ENCODE data around the gene SLMAP. TPM values are rescaled to one million over a fixed set of nuclear protein-coding genes. Genes with fewer than 3 reads are reported as not detected.

Gene SLMAP
- polyA plus RNA-seq, 3 donors: 7.8 to 21.8 (median 17.9) TPM

GRCh38 chr3:57745101-57745500 lies 11.0 kb upstream of the SLMAP start:
- no peak overlapping the region for H3K27ac ChIP-seq (ENCODE audit: low read depth, low read length)
- 92 to 95% (median 92%) methylated on average over 3 of the region's 3 CpGs for WGBS, 3 donors

- WGBS, 3 donors: 92 to 95% (median 94%) methylated on average over 11 to 17 of the region's 17 CpGs
- no peak overlapping the region for H3K27ac ChIP-seq (ENCODE audit: low read depth, low read length)
These were observed 9.7 kb upstream of the SLMAP start for GRCh38 chr3:57746156-57747010.

- 88 to 94% (median 92%) methylated on average over 9 of the region's 9 CpGs for WGBS, 3 donors
- H3K27ac ChIP-seq (ENCODE audit: low read depth, low read length): no peak overlapping the region
These were observed 6.6 kb upstream of the SLMAP start for GRCh38 chr3:57749542-57749941.

- H3K27ac ChIP-seq (ENCODE audit: low read depth, low read length): no peak overlapping the region
These were observed 3.8 kb upstream of the SLMAP start for GRCh38 chr3:57752307-57752706.

GRCh38 chr3:57753016-57753415 lies 3.1 kb upstream of the SLMAP start:
- no peak overlapping the region for H3K27ac ChIP-seq (ENCODE audit: low read depth, low read length)

- H3K27ac ChIP-seq (ENCODE audit: low read depth, low read length): no peak overlapping the region
- 0 to 5% (median 2%) methylated on average over 1 of the region's 1 CpG for WGBS, 3 donors
These were observed 787 bp upstream of the SLMAP start for GRCh38 chr3:57755368-57755675.

GRCh38 chr3:57756528-57757401 lies 656 bp downstream of the SLMAP start:
- peak overlapping the region; percentile 49 for H3K27ac ChIP-seq (ENCODE audit: low read depth, low read length)
- WGBS, 3 donors: 0 to 1% (median 1%) methylated on average over 34 to 84 of the region's 84 CpGs

GRCh38 chr3:57757642-57758297 lies 1.7 kb downstream of the SLMAP start:
- WGBS, 3 donors: 22 to 49% (median 42%) methylated on average over 26 of the region's 26 CpGs
- H3K27ac ChIP-seq (ENCODE audit: low read depth, low read length): no peak overlapping the region

GRCh38 chr3:57758686-57759085 lies 2.6 kb downstream of the SLMAP start:
- WGBS, 3 donors: 73 to 82% (median 75%) methylated on average over 2 of the region's 2 CpGs
- no peak overlapping the region for H3K27ac ChIP-seq (ENCODE audit: low read depth, low read length)

- no peak overlapping the region for H3K27ac ChIP-seq (ENCODE audit: low read depth, low read length)
- WGBS, 3 donors: 48 to 93% (median 88%) methylated on average over 2 of the region's 2 CpGs
These were observed 8.7 kb downstream of the SLMAP start for GRCh38 chr3:57764794-57765193.

- no peak overlapping the region for H3K27ac ChIP-seq (ENCODE audit: low read depth, low read length)
- WGBS, 3 donors: 95 to 98% (median 97%) methylated on average over 3 of the region's 3 CpGs
These were observed 12.5 kb downstream of the SLMAP start for GRCh38 chr3:57768595-57768994.

- no peak overlapping the region for H3K27ac ChIP-seq (ENCODE audit: low read depth, low read length)
- WGBS, 3 donors: 49 to 72% (median 64%) methylated on average over 4 of the region's 4 CpGs
These were observed 14.1 kb downstream of the SLMAP start for GRCh38 chr3:57770009-57770827.

GRCh38 chr3:57772251-57772650 lies 16.1 kb downstream of the SLMAP start:
- 92 to 98% (median 98%) methylated on average over 4 of the region's 4 CpGs for WGBS, 3 donors

GRCh38 chr3:57777774-57778173 lies 21.7 kb downstream of the SLMAP start:
- 18 to 73% (median 71%) methylated on average over 3 of the region's 3 CpGs for WGBS, 3 donors
- no peak overlapping the region for H3K27ac ChIP-seq (ENCODE audit: low read depth, low read length)

More at GRCh38 chr3:57772251-57772650, 16.1 kb downstream of the SLMAP start:
- H3K27ac ChIP-seq (ENCODE audit: low read depth, low read length): no peak overlapping the region

- WGBS, 3 donors: 59 to 92% (median 61%) methylated on average over 1 of the region's 1 CpG
- no peak overlapping the region for H3K27ac ChIP-seq (ENCODE audit: low read depth, low read length)
These were observed 22.4 kb downstream of the SLMAP start for GRCh38 chr3:57778494-57778893.

- no peak overlapping the region for H3K27ac ChIP-seq (ENCODE audit: low read depth, low read length)
- 88 to 100% (median 95%) methylated on average over 1 of the region's 1 CpG for WGBS, 3 donors
These were observed 23.6 kb downstream of the SLMAP start for GRCh38 chr3:57779666-57780065.

GRCh38 chr3:57783186-57784088 lies 27.3 kb downstream of the SLMAP start:
- no peak overlapping the region for H3K27ac ChIP-seq (ENCODE audit: low read depth, low read length)
- 82 to 85% (median 82%) methylated on average over 6 of the region's 6 CpGs for WGBS, 3 donors
